B cell (primary cell): ENCODE measurements around the gene CCDC171. TPM values are rescaled to one million over a fixed set of nuclear protein-coding genes. Genes with fewer than 3 reads are reported as not detected.

Source experiments
- ATAC-seq: fragments of 200-7000 bp; cut with Tn5 transposase; one replicate; pipeline ENCODE4 v1.10.0; 2021; ENCODE audit warnings: low read depth, mild to moderate bottlenecking, moderate number of reproducible peaks, moderate library complexity
- CTCF ChIA-PET: fragments of 350-600 bp; sonication (Branson Sonifier 250); formaldehyde crosslinking; loops from one replicate; lab custom pipeline; 2021; ENCODE audit warnings: antibody characterized with exemption, inconsistent platforms; lab: Charles Lee
- POLR2A ChIA-PET: fragments of 350-600 bp; sonication (Branson Sonifier 250); formaldehyde crosslinking; loops from one replicate; lab custom pipeline; 2021; ENCODE audit warnings: antibody characterized with exemption; lab: Charles Lee
- DNase-seq: peaks from one replicate; pipeline ENCODE4 v3.0.0; 2013
- H2AFZ ChIP-seq: 2 replicates; pipeline ENCODE4 v1.6.1; 2012; ENCODE audit warnings: mild to moderate bottlenecking, low read depth, low read length; ENCODE audit not compliant: insufficient read depth, poor library complexity, severe bottlenecking
- H3K27ac ChIP-seq, 2 donors: 1 replicate in 1 of 2; 2 replicates in 1 of 2; pipeline ENCODE4 v1.5.1; 2012 to 2013; ENCODE audit warnings: low read length in 2 of 2, mild to moderate bottlenecking in 2 of 2, moderate library complexity in 1 of 2
- H3K27me3 ChIP-seq, 4 experiments: fragments of 200-600 bp in 1 of 4; sonication (generic) in 1 of 4; replicated peaks in 1 of 4; 1 replicate in 2 of 4; 2 replicates in 2 of 4; pipeline versions ENCODE4 v1.6.1 to v1.7.0; 2013 to 2016; ENCODE audit warnings: low read length in 3 of 4, mild to moderate bottlenecking in 2 of 4, mixed read lengths in 1 of 4, moderate library complexity in 1 of 4; ENCODE audit not compliant: insufficient read depth in 4 of 4, control insufficient read depth in 3 of 4; ENCODE audit errors: control extremely low read depth in 1 of 4
- H3K36me3 ChIP-seq, 2 experiments: replicated peaks in 1 of 2; 1 replicate in 1 of 2; 2 replicates in 1 of 2; pipeline versions ENCODE4 v1.6.1 to v1.7.1; 2013; ENCODE audit warnings: low read length in 1 of 2; ENCODE audit not compliant: insufficient read depth in 2 of 2, control insufficient read depth in 1 of 2; ENCODE audit errors: control extremely low read depth in 1 of 2, extremely low read depth in 1 of 2
- H3K4me1 ChIP-seq, 2 donors: fragments of 200-600 bp in 1 of 2; sonication (generic) in 1 of 2; 1 replicate in 1 of 2; 2 replicates in 1 of 2; pipeline versions ENCODE4 v1.5.1 to v1.6.1; 2013 to 2017; ENCODE audit warnings: low read length in 2 of 2; ENCODE audit not compliant: control insufficient read depth in 2 of 2, insufficient read depth in 2 of 2
- H3K4me2 ChIP-seq: replicated peaks from 2 replicates; pipeline ENCODE3; 2012; ENCODE audit warnings: mild to moderate bottlenecking, low read depth, low read length; ENCODE audit not compliant: poor library complexity, severe bottlenecking
- H3K4me3 ChIP-seq, 5 experiments: fragments of 200-600 bp in 1 of 5; sonication (generic) in 1 of 5; 1 replicate in 3 of 5; 2 replicates in 2 of 5; pipeline versions ENCODE4 v1.5.1 to v1.7.0; 2011 to 2016; ENCODE audit warnings: low read length in 4 of 5, mild to moderate bottlenecking in 4 of 5, low read depth in 2 of 5, control low read depth in 1 of 5, moderate library complexity in 1 of 5; ENCODE audit not compliant: insufficient read depth in 1 of 5; ENCODE audit errors: control extremely low read depth in 1 of 5, extremely low read depth in 1 of 5
- H3K79me2 ChIP-seq: fragments of 200-600 bp; sonication (generic); one replicate; pipeline ENCODE4 v1.6.0; 2016; ENCODE audit warnings: low read length; ENCODE audit not compliant: control insufficient read depth, insufficient read depth
- H3K9ac ChIP-seq: fragments of 200-600 bp; sonication (generic); 2 replicates; pipeline ENCODE4 v1.6.1; 2017; ENCODE audit warnings: mild to moderate bottlenecking, low read length, moderate library complexity
- H3K9me3 ChIP-seq, 3 donors: one replicate each; pipeline versions ENCODE4 v1.6.1 to v1.7.1; 2013; ENCODE audit warnings: low read length in 2 of 3; ENCODE audit not compliant: control insufficient read depth in 2 of 3, insufficient read depth in 1 of 3; ENCODE audit errors: control extremely low read depth in 1 of 3
- H4K20me1 ChIP-seq: 2 replicates; pipeline ENCODE4 v1.6.0; 2012; ENCODE audit warnings: mild to moderate bottlenecking, low read length; ENCODE audit not compliant: insufficient read depth, control insufficient read depth, poor library complexity, severe bottlenecking
- H3K27ac Mint-ChIP-seq: one replicate; pipeline ENCODE4 v1.8.0; 2021; ENCODE audit warnings: mixed read lengths
- H3K27me3 Mint-ChIP-seq: one replicate; pipeline ENCODE4 v1.8.0; 2021; ENCODE audit warnings: mixed read lengths
- H3K4me1 Mint-ChIP-seq: one replicate; pipeline ENCODE4 v1.8.0; 2021; ENCODE audit warnings: mixed read lengths
- H3K4me3 Mint-ChIP-seq: one replicate; pipeline ENCODE4 v1.8.0; 2021; ENCODE audit warnings: mixed read lengths
- H3K9me3 Mint-ChIP-seq: one replicate; pipeline ENCODE4 v1.8.0; 2022; ENCODE audit warnings: mixed read lengths; ENCODE audit not compliant: insufficient read depth
- EZH2 ChIP-seq: IDR thresholded peaks from 2 replicates; pipeline ENCODE4 v1.6.1; 2012; ENCODE audit warnings: borderline replicate concordance, low read depth, mild to moderate bottlenecking, moderate library complexity, low read length; ENCODE audit not compliant: insufficient read depth, poor library complexity, severe bottlenecking
- WGBS: methylation state at CpG from one replicate; pipeline ENCODE4 v1.1.5; 2013; ENCODE audit warnings: missing lambda C conversion rate; ENCODE audit not compliant: insufficient coverage; 5-methylcytosine and 5-hydroxymethylcytosine counted together
- intact Hi-C: fragments of 100-400 bp; cut with micrococcal nuclease; formaldehyde crosslinking; loops from one replicate; pipeline ENCODE4 v1.10.0; 2022
- polyA plus RNA-seq: library from polyadenylated mRNA; depleted of rRNA; stranded (reverse); fragments of >200 nt; gene quantifications from 2 replicates; pipeline ENCODE4 v1.2.3, GENCODE V29; 2012
- total RNA-seq, 2 donors: library from RNA; stranded (reverse); fragments of 120-200 nt in 1 of 2; gene quantifications; 1 replicate in 1 of 2; 2 replicates in 1 of 2; pipeline versions ENCODE4 v1.2.3 to v1.2.4, GENCODE V29; 2013 to 2022
- TF ChIP-seq, protein P1 (sequence below): fragments of 200-600 bp; IDR thresholded peaks from one replicate; pipeline ENCODE4 v1.8.0; 2022; ENCODE audit warnings: antibody characterized with exemption, mild to moderate bottlenecking

Gene CCDC171
- total and polyA plus RNA-seq, 2 donors (not counting 1 experiment from before 2014, with no cell fraction given), result 0.22 to 6.3 TPM

DNA sequence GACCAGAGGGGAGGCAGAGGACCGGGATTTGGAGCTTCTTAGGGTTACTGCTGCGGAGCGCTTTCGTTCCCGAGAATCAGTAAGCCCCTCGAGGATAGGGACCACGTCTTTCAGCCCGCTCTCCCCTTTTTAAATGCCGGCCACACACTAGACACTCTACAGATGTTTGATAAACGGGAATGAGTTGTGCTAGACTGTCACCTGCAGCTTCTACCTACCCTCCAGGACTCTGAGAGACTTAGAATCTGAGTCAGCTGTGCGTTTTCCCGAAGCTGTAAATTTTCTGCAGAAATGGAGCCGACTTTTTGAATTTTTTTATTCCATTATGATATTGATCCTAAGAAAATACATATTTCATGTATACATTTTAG lies 670 bp downstream of the CCDC171 start:
- intact Hi-C loops, result loop anchor here (2.0 kb wide), 1 partner anchor 247 kb away; the partner anchor contains the start of gene TTC39B
- Mint-ChIP-seq H3K4me1 (peaks cover 17% of the 10 kb centered on the region), H3K9me3 (no peaks in the 10 kb centered on the region), H3K4me3 (peak overlapping the region; percentile 98), H3K27ac (peak overlapping the region; percentile 90), H3K27me3 (no peaks in the 10 kb centered on the region)
- Histone ChIP-seq H3K27me3 (peaks cover 0 to 3% (median 0%) of the 10 kb centered on the region in 4 experiments), H3K27ac (no peak overlapping the region), H3K79me2 (no peaks in the 10 kb centered on the region), H3K9me3 (no peaks in the 10 kb centered on the region), H3K36me3 (no peaks in the 10 kb centered on the region), H3K4me2 (peak overlapping the region; percentile 98), H4K20me1 (no peaks in the 10 kb centered on the region), H3K4me1 (peaks cover 13 to 18% of the 10 kb centered on the region in 2 donors), H3K9ac (peak overlapping the region; percentile 84), H3K4me3 (peak overlapping the region; percentile 60 to 96 (median 83)), H2AFZ (peak overlapping the region; percentile 99)
- POLR2A ChIA-PET, result interaction anchor here (1.3 to 2.3 kb wide), 2 partner anchors 41 to 43 kb away, joined by 4 to 17 read pairs; partner anchors contain the start of gene PSIP1
- no peak for TF ChIP-seq EZH2
- TF ChIP-seq, protein P1, sequence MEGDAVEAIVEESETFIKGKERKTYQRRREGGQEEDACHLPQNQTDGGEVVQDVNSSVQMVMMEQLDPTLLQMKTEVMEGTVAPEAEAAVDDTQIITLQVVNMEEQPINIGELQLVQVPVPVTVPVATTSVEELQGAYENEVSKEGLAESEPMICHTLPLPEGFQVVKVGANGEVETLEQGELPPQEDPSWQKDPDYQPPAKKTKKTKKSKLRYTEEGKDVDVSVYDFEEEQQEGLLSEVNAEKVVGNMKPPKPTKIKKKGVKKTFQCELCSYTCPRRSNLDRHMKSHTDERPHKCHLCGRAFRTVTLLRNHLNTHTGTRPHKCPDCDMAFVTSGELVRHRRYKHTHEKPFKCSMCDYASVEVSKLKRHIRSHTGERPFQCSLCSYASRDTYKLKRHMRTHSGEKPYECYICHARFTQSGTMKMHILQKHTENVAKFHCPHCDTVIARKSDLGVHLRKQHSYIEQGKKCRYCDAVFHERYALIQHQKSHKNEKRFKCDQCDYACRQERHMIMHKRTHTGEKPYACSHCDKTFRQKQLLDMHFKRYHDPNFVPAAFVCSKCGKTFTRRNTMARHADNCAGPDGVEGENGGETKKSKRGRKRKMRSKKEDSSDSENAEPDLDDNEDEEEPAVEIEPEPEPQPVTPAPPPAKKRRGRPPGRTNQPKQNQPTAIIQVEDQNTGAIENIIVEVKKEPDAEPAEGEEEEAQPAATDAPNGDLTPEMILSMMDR, result no peak
- ATAC-seq (no peak), DNase-seq (no peak)
- 0% methylated on average over 4 of the region's 13 CpGs for WGBS
- CTCF ChIA-PET, result interaction anchor here (1.1 to 1.6 kb wide), 3 partner anchors 276 to 343 kb away, joined by 3 to 5 read pairs (median 4); no protein-coding TSS in a partner anchor

DNA sequence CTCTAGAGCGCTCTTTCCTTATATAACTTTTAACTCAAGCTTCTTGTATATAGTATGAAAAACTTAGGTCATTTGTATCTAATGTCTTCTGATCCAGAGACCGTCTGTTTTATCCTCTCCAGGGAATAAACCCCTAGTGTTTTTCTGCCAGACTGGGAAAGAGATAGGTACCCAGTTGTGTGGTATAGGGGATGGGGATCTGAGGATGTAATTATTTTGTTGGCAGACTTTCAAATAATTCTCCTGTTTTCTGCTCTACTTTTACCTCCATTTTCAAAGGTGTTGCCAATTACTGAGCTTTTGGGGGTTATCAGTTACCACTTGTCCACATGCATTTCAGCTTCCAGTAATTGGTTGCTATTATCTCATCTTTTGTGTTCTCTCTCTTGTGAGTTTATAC lies 17.9 kb downstream of the CCDC171 start:
- ATAC-seq (no peak), DNase-seq (no peak)
- no peaks in the 10 kb centered on the region for H3K4me1 Mint-ChIP-seq
- H3K4me1 ChIP-seq, result no peaks in the 10 kb centered on the region
- H3K9ac ChIP-seq, result no peak overlapping the region
- no peaks in the 10 kb centered on the region for H3K36me3 ChIP-seq
- no peak overlapping the region for H3K4me2 ChIP-seq
- H3K27me3 ChIP-seq, result no peaks in the 10 kb centered on the region
- no peak overlapping the region for H3K4me3 ChIP-seq
- no peak overlapping the region for H2AFZ ChIP-seq
- WGBS, result no CpG with 5 or more reads among the region's 2 CpGs
- no peak overlapping the region for H3K27ac ChIP-seq
- no peaks in the 10 kb centered on the region for H3K9me3 Mint-ChIP-seq
- H4K20me1 ChIP-seq, result no peaks in the 10 kb centered on the region
- no peak overlapping the region for H3K27ac Mint-ChIP-seq
- intact Hi-C loops, result no loop called here
- ChIA-PET POLR2A (no interaction called here), CTCF (interaction anchor here (1.2 kb wide), 1 partner anchor 37 kb away, joined by 3 read pairs; no protein-coding TSS in a partner anchor)
- no peak overlapping the region for H3K4me3 Mint-ChIP-seq
- no peaks in the 10 kb centered on the region for H3K27me3 Mint-ChIP-seq
- TF ChIP-seq EZH2, result no peak
- TF ChIP-seq, protein P1, result no peak
- no peaks in the 10 kb centered on the region for H3K9me3 ChIP-seq
- no peaks in the 10 kb centered on the region for H3K79me2 ChIP-seq
